ENCODE data around the gene MAN2A1.
A peak's percentile ranks its signal among the peaks of the same experiment; 100 is the strongest.

MAN2A1 gene

DNA sequence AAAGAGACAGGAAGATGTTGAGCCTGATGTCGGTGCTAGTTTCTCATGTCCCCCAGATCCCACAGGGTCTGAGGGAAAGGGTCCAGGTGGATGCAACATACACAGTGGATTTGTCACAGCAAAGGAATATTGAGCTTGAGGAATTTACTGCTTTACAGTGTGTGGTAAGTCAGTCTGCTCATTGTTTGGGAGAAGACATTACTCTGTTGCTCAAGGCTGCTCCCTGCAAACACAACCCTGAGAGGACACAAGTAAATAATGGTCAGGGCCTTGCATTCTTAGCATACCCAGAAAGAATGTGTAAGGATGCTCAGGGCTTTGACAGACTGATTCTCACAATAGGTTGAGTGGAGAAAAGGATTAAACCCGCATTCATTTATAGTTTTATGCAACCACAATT is 7.3 kb upstream of the MAN2A1 start:
- DNase-seq, result no peak

DNA sequence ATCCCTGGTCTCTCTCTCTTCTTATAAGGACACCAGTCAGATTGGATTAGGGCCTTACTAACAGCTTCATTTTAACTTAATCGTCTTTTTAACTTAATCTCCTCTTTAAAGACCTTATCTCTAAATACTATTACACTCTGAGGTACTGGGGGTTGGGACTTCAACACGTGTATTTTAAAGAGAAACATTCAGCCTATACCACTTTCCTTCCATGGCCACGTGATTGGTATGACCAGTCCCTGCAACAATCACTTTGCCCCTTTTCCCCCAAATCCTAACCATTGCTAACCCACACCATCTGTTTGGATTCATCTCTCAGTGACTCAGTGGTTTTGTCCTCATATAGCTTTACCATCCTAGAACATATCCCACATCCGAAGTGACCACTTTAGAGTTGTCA is 3.8 kb upstream of the MAN2A1 start:
- no peak for DNase-seq

DNA sequence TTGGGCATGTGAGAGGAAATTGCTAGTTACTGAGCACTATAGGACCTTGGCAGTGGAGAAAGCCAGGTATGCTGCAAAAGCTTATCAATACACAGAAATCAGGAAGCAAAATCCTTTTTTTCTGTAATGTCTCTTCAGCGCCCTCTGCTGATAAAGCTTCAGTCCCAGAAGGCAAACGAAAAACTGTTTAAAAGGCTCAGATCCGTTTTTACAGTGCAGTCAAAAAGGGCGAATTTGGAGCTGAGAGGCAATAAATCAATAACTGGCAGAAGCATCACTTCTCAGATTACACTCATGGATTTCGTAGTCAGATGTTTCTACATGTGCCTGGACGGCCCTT is 1.1 kb upstream of the MAN2A1 start:
- DNase-seq, result peak; percentile 90

DNA sequence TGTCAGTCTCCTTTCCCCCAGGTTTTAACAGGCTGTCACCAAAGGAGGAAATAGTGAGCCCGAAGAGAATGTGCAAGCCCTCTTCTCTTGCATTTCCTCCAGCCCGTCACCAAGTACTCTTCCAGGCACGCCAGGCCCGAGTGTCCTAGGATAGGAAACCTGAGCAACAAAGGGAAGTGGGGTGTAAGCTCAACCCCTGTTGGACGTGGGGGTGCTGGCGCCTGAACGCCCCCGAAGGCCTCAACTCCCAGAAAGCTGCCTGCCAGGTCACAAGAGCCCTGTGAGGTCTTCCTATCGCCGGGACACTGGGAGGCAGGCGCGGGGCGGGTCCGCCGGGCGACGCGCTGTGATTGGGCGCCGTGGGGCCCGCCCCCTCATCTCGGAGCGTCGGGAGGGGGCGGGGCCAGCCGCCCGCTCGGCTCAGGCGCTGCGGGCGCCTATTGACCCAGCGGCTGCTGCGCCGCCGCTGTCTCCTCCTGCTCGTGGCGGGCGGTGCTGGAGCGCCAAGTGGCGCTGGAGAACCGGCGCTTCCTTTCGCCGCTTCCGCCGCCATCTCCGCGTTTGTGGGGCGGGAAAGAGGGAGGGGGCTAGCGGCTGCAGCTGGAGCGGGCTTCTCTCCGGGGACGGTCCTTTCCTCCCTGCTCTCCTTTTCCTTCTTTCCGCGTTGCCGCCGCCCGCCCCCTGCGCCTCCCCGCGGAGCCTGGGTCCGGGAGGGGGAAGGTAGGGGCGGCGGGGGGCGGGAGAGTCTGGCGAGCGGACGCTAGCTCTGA is 572 bp upstream of the MAN2A1 start:
- DNase-seq, result peak; percentile 96

DNA sequence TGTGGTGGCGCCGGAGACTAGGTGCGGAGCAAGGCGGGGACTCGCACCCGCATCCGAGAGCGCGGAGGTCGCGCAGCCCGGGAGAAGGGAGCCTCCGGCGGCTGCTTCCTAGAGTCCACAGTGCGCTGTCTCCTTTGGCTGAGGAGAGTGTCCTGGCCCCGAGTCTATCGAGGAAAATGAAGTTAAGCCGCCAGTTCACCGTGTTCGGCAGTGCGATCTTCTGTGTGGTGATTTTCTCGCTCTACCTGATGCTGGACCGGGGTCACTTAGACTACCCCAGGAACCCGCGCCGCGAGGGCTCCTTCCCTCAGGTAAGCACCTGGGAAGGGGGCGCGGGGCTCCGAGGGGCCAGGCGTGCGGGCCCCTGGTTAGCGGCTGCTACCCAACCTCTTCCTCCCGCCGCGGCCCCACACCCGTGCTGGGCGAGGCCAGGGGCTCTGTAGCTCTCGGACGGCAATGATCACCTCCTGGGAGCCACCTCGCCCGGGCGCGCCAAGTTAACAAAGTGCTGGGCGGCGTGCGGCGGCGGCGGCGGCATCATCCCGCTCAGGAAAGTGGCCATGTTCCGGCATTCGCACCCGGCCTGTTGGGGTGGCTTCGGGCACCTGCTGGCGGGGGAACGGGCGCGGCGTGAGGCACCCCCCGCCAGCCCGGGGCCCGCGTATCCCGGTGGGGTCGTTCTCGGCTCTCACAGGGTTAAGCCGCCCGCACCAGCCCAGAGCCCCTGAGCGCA is 681 bp downstream of the MAN2A1 start:
- peak; percentile 56 for DNase-seq

DNA sequence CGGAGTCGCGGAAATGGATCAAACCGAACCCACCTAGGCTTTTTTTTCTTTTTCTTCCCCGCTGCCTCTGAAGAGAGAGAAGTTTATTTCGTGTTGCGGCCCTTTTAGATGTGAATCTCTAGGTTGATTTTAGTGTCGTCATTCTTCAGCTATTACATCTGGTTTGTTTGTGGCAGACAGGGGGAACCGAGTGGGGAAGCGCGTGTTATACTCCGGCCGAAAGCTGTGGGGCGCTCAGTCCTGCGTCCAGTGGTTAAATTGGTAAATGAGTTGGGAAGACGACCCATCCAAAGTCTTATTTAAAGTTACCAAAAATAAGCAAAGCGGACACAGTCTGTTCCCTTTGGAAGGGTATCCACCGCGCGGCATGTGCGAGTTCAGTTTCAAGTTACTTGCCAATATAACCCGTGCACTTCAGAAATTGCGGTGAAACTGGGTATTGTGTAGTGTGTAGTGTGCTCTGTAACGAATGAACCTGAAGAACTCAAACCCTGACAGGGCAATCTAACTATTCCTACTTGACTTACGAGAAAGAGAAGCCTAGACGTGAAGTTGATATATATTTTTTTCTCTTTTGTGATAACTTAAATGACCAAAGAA is 1.3 kb downstream of the MAN2A1 start:
- DNase-seq, result peak; percentile 88

DNA sequence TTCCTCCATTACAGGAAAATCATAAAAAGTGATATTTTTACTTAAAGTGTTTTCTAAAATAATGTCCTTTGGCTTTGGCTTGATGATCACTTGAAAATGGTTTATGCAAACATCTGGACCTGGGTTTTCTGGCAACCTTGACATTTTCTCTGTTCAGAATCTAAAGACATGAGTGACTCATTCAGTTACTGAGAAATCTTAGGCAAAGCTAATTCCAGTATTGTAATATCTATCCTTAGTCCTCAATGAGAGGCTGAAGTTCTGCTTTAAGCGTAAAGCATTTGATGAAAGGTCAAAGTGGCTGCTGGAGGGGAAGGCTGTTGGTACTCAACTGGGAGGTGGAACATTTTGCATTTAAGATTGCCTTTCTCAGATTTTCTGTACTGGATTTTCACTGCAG is 2.3 kb downstream of the MAN2A1 start:
- no peak for DNase-seq

DNA sequence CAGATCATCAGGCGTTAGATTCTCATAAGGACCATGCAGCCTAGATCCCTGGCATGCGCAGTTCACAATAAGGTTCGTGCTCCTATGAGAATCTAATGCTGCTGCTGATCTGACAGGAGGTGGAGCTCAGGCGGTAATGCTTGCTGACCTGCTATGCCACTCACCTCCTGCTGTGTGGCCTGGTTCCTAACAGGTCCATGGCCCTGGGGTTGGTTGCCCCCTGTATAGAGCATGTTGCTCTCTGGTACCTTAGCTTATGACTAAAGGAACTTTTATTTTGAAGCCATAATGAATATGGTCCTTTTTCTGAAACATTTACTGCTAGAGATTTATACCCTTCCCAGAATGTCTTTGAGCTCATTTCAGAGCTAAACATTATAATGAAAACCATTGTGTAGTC is 3.1 kb downstream of the MAN2A1 start:
- no peak for DNase-seq

DNA sequence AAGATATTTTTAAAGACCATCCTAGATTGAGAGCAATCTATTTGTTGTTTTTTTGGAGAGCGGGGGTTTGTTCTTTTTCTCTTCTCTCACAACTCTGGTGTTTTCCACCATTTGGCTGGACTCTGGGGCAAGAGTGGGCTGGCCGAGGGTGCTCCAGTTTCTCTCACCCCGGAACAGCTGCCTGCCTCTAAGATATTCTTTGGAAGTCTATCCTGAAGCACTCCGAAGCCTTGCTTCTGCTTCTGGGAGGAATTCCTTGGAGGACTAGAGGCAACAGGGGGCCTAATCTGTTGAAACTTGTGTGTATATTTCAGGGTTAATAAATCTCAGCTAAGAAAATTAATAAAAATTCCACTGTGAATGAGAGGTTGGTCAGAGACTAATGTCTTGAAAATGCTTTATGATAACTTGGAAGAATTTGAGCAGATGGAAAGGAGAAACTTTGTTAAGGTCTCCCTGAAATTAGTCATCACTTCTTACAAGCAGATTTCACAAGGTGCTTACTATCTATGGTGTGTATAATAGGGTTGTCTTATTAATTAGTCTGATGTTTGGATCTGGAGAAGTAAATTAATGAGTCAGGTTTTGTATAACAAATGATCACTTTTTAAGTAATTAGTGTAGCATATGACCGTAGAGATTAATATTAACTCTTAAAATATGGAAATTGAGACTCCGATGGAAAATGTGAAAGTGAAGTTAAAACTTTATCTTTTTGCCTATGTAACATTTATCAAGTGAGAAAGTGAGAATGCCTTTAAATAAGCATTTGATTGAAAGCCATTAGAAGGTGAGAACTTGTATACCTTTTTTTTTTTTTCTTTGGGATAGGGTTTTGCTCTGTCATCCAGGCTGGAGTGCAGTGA is 4.0 kb downstream of the MAN2A1 start:
- DNase-seq, result no peak

DNA sequence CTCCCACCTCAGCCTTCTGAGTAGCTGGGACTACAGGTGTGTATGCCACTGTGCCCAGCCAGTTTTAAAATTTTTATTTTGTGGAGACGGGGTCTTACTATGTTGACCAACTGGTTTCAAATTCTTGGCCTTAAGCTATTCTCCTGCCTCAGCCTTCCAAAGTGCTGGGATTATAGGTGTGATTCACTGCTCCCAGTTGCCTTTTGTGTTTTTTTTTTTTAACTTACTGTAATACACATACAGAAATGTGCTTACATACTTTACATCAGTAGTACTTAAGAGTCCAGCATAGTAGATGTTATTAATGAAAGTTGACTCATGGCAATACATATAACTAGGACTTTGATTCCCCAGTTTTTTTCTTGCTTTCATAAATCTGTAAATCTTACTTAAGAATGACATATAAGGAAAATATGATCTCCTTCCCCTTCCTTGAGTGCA is 4.7 kb downstream of the MAN2A1 start:
- no peak for DNase-seq

DNA sequence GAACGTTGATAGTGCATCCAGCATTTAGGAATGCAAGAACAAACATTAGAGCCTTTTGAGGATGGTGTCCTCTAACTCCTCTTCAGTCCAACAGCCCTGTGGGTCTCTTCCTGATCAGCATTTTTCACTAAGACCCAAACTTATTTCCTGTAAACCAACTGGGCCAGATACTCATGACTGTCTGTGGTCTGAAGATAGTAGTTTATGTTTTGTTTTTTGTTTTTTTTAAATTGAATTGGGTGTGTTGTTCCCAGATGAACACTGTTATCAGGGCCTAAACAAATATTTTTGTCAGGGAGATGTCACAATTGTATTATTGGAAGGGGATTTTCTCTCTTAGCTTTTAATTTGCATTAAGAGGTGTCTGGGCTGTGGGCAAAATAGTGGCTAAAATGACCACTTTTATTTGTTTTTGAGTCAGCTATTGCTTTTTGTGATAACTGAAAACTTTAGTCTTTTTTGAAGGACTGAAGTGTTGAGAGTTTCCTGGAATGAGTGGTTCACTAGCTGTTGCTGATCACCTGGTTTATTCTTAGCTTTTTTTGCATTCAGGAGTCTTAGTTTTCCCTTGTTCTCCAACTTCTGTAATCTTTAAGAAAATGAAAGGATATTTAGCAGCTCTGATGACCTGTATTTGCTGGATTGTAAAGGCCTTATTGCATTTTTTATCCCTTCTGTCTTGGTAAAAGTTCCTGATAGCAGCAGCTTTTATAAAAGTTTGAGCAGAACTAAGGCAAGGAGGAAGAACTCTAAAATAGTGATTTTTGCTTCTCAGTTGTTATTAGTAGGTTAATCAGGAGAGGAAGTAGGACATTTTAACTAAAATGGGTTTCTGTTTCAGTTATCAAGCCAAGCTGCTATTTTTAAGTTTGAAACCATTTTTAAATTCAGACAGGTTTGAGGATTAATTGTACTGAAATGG is 5.5 kb downstream of the MAN2A1 start:
- DNase-seq, result peak; percentile 52

DNA sequence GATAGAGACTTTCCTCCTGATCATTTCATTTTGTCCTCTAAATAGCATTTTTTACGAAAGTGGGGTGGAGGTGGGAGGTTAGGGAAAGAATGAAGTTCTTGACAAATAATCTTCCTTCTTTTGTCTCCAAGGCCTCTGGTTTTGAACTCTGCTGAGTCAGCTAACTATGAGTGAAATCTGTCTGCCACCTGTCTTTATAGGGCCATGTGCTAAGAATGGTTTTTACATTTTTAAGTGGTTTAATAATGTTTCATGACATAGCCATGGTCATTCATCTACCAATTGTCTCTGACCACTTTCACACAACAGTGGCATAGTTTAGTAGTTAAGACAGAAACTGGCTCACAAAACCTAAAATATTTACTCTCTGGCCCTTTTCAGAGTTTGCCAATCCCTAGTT is 7.6 kb downstream of the MAN2A1 start:
- peak; percentile 38 for DNase-seq

DNA sequence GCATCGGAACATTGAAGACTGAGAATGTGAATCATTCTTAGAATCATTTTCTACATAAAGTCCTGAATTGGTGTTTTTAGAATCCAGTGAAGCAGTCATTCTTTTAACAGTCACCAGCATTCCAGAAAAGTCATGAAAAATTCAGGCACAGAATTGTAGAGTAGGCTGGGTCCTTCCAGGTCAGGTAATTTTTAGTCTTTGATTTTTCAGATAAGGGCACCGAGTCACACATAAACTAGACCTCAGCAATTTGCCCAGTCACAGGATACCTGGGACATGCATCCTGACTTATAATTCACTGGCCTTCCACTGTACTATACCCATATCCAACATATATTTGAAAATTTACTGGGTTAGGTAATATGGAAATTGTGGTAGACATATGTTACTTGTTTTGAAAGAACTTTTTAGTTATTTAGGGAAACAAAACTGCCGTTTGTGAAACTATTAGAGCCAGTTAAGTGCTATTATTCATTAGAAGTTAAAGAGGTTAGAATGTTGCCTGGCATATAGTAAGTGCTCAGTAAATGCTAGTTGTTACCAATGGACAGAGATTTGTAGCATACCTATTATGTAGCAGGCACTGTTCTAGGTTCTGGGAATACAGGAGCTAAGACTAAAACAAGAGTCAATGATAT is 10.9 kb downstream of the MAN2A1 start:
- no peak for DNase-seq

DNA sequence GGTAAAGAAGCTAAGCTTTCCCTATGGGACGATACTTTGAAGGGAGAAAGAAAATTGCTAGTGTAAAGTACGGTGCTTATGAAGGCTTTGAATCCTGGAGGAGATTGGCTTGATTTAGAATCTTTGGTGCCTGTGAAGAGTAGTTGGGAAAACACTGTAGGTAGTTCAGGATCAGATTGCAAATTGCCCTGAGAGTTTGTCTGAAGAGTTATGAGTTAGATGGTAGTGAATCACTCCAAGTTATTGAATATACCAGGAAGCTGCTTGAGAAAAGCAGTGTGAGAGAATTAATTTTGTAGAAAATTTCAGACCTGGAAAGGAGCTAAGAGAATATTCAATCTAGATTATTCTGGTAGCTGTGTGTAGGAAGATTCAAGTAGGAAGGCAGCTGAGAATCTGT is 11.5 kb downstream of the MAN2A1 start:
- DNase-seq, result no peak

DNA sequence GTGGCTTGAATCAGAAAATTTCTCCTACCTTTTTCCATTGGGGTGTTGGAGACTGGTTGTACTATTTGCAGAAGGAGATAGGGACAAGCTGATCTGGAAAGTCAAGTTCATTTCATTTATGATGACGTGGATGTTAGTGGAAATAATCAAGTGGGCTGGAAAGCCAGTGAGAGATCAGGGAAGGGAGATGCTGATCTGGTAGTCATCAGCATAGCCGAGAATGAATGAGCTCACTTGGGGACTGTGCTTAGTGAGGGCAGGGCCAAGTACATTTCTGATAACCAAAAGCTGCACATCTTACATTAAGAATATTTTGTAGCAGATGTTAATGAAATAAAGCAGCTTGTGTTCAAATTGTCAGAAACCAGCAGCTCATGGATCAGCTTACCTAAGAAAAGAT is 12.1 kb downstream of the MAN2A1 start:
- peak; percentile 58 for DNase-seq

DNA sequence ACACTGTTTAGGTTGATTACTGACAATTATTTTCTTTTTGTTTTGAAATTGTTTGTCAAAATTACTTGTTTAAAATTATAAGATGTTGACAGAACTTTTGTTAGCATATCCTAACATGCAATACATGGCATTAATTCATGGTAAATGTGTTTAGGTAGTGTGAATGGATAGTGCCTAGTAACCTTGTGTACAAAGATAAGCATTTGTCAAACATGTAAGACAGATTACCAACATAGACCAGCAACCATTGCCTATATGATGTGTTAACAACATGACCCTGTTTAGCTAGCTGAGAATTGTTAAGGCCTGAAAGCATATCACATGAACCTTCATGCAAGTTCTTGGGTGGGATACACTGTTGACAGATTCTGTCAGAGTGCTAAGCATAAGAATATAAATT is 13.4 kb downstream of the MAN2A1 start:
- DNase-seq, result peak; percentile 74

DNA sequence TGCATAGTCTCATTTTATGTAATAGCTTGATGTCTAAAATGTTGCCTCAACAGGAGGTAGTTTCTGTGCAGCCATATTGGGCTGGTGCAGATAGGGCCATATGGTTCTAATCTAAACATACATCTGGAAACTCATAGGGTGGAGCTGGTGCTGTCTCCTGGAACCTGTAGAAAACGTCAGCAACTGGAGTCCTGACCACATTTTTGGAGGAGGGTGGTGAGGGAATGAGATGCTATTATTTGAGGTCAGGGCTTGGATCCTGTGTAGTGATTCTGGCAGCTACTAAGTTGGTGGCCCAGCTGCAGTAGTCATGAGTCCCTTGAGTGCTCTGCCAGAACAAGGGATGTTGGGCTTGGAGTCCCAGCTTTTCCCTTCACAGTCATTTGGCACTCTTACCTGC is 14.1 kb downstream of the MAN2A1 start:
- DNase-seq, result peak; percentile 93

DNA sequence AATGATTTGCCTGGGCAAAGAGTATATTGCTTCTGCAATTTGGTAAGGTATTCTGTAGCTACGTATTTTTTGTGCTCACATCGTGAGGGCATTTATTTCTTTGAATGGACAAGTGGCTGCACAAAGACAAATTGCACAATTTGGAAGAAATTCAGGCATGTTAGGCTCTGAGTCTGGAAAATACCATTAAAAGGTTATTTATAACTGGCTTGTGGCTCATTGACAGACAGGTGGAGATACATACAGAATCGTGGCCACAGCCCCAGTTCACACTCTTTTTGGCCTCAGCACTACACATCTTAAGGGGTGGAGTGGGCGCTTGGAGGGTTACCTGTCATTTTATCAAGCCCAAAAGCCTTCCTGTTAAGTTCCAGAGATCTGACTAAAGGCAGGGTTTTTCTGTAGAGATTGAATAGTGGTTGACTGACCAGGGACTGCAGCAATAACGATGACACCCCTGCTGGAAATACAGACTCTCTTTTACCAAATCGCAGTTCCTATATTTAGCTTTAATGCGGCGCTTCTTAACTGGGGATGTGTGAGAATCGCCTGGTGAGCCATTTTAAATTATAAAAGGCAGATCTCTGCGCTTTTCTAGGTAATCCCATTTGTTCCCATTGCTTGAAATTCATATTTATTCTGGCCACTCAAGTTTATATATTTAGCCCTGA is 14.7 kb downstream of the MAN2A1 start:
- DNase-seq, result no peak

DNA sequence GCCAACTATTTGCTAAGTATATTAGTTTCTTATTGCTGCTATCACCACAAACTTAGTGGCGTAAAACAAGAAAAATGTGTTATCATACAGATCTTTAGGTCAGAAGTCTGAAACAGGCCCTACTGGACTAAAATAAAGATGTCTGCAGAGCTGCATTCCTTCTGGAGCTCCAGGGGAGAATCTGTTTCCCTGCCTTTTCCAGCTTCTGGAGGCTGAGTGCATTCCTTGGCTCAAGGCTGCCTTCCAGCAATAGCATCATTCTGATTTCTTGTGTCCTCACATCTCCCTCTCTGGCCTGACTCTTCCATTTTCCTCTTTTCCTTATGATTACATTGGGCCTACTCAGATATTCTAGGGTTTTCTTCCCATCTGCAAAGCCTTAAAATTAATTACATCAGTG is 15.9 kb downstream of the MAN2A1 start:
- no peak for DNase-seq

DNA sequence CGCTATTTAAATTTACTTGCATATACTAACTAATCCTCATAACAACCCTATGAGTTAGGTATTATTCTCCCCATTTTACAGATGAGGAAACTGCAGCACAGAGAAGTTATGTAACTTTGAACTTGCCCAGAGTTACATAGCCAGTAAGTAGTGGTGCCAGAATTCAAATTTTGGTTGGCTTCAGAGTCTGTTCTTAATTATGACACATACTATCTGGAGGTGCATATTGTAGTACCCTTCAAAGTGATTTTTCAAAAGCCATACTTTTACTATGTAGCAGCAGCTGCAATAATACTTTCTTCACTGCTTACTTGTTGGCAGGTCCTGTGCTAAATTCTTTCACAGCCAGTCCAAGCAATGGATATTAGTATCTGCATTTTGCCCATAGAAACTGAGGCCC is 16.4 kb downstream of the MAN2A1 start:
- DNase-seq, result no peak

DNA sequence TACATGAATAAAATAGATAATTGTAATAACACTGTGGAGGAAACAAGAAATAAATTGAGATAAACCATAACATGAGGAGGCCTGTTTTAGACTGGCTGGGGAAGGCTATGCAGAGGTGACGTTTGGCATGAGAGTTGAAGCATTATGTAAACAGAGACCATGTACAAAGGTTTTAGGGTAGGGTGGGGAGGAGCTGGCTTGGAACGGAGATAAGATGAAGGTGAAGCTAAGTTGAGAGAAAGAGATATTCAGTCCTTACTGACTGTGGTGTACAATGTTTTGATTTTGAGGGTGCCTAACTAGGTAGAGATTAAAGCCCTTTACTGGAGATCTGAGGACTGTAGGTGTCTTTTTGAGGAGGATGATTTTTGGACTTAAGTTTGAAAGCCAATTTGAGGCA is 17.8 kb downstream of the MAN2A1 start:
- DNase-seq, result no peak

Measured in hematopoietic multipotent progenitor cell treated with erythropoietin and hydrocortisone succinate and interleukin-3 and kit ligand, for 6 days (in vitro differentiated cells).